Measurements from ENCODE around the gene TPT1.

GRCh38 chr13:45361596-45362206 lies 20.7 kb upstream of the TPT1 start:
- TF ChIP-seq CTCF (IDR thresholded peaks at IDR 0.05) (no peak), POLR2A (IDR thresholded peaks at IDR 0.05) (no peak)
